Measurements from ENCODE around the gene TACC3. TPM values are rescaled to one million over a fixed set of nuclear protein-coding genes. Genes with fewer than 3 reads are reported as not detected.

The TACC3 gene
- total RNA-seq, 4 donors from 2014 or later: 14.9 to 41.3 (median 19.6) TPM

- Histone ChIP-seq H3K4me3 (peak overlapping the region in 3 of 4 donors; percentile 15 to 42 (median 29)), H3K4me1 (peaks cover 57 to 90% (median 61%) of the 10 kb centered on the region in 3 donors), H3K27me3 (peaks cover 0 to 50% (median 0%) of the 10 kb centered on the region in 4 donors), H3K36me3 (no peaks in the 10 kb centered on the region), H3K9me3 (no peaks in the 10 kb centered on the region), H3K27ac (peak overlapping the region in 3 of 4 donors; percentile 12 to 60 (median 28))
- DNase-seq: no peak
- intact Hi-C loops (cut with DNase I): no loop called here
- WGBS, 2 donors: 60% methylated on average over 1 of the region's 31 CpGs; no CpG with 5 or more reads in 1 of the 2 donors
- TF ChIP-seq, protein P1, sequence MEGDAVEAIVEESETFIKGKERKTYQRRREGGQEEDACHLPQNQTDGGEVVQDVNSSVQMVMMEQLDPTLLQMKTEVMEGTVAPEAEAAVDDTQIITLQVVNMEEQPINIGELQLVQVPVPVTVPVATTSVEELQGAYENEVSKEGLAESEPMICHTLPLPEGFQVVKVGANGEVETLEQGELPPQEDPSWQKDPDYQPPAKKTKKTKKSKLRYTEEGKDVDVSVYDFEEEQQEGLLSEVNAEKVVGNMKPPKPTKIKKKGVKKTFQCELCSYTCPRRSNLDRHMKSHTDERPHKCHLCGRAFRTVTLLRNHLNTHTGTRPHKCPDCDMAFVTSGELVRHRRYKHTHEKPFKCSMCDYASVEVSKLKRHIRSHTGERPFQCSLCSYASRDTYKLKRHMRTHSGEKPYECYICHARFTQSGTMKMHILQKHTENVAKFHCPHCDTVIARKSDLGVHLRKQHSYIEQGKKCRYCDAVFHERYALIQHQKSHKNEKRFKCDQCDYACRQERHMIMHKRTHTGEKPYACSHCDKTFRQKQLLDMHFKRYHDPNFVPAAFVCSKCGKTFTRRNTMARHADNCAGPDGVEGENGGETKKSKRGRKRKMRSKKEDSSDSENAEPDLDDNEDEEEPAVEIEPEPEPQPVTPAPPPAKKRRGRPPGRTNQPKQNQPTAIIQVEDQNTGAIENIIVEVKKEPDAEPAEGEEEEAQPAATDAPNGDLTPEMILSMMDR (IDR thresholded peaks at IDR 0.05): no peak
- no peak for TF ChIP-seq POLR2A (IDR thresholded peaks at IDR 0.05)
Observed at GRCh38 chr4:1763070-1763549, 41.8 kb downstream of the TACC3 start.

DNA sequence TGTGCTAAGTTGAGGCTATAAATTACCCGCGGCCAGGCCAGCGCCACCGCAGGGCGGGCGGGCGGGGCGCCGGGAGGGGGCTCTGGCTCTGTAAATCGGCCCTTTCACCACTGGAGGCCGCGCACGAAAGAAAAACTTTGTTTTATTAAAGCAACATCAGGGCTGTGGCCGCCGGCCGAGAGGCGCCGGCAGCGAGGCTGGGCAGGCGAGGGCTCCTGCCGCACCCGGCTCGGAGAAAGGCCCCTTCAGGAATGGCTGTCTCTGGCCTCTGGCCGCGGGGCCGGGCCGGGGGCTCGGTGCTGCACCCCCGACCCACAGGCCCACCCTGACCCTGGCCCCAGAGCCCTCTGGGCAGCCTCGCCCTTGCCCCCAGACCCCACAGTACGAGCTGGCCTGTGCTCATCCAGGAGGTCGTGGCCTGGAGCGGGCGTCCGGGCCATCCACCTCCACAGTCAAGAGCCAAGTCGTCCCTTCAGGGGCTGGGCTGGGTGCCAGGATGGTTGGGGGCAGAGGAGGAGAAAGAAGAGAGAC, 42.3 kb downstream of the TACC3 start:
- no peaks in the 10 kb centered on the region for H3K9me3 ChIP-seq
- H3K4me3 ChIP-seq: peak overlapping the region in 3 of 4 donors; percentile 15 to 42 (median 29)
- no peak for DNase-seq
- WGBS, 2 donors: 0 to 20% methylated on average over 1 to 3 of the region's 36 CpGs
- no peaks in the 10 kb centered on the region for H3K36me3 ChIP-seq
- H3K27me3 ChIP-seq: peaks cover 0 to 55% (median 0%) of the 10 kb centered on the region in 4 donors
- TF ChIP-seq, protein P1 (IDR thresholded peaks at IDR 0.05): peak in 1 of 6 experiments; percentile 12
- TF ChIP-seq POLR2A (IDR thresholded peaks at IDR 0.05): no peak
- intact Hi-C loops (cut with DNase I): no loop called here
- H3K27ac ChIP-seq: peak overlapping the region; percentile 12 to 60 (median 22)
- peaks cover 60 to 90% (median 61%) of the 10 kb centered on the region in 3 donors for H3K4me1 ChIP-seq

GRCh38 chr4:1764670-1765069, 43.3 kb downstream of the TACC3 start:
- H3K27ac ChIP-seq: no peak overlapping the region
- H3K9me3 ChIP-seq: no peaks in the 10 kb centered on the region
- no peak for TF ChIP-seq POLR2A (IDR thresholded peaks at IDR 0.05)
- TF ChIP-seq, protein P1 (IDR thresholded peaks at IDR 0.05): no peak
- no peak overlapping the region for H3K4me3 ChIP-seq
- WGBS, 2 donors: no CpG with 5 or more reads among the region's 9 CpGs
- peaks cover 61 to 90% (median 62%) of the 10 kb centered on the region in 3 donors for H3K4me1 ChIP-seq
- no peaks in the 10 kb centered on the region for H3K36me3 ChIP-seq
- peaks cover 0 to 66% (median 0%) of the 10 kb centered on the region in 4 donors for H3K27me3 ChIP-seq
- intact Hi-C loops (cut with DNase I): no loop called here
- no peak for DNase-seq

DNA sequence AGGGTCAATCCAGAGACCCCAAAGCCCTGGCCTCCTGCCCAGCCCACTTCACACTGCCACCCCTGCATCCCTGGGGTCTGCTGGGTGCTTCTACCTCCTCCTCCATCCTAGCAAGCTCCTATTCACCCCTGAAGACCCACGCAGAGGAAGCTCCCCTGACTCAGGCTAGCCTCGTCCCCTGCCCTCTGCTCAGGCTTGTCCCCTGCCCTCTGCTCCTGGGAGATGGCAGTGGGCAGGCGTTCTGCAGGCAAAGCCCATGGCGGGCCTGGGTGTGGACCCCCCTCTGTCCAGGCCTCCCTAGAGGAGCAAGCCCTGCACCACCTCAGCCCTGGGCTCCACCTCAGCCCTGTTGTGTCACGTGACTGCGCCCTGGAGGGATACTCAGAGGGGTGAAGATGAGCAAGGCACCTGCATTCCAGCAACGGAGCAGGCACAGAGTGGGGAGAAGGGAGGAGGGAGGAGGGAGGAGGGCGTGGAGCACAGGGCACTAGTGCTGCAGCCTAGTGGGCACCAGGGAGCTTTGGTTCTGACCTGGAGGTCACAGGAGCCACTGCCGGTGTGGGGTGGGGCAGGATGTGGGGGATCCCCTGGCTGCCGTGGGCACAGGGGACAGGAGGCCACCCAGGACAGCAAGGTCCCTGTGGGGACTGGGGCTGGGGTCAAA, 44.2 kb downstream of the TACC3 start:
- H3K27ac ChIP-seq: peak overlapping the region in 3 of 4 donors; percentile 62 to 76 (median 72)
- H3K9me3 ChIP-seq: no peaks in the 10 kb centered on the region
- peaks cover 0 to 74% (median 0%) of the 10 kb centered on the region in 4 donors for H3K27me3 ChIP-seq
- DNase-seq: no peak
- H3K4me3 ChIP-seq: no peak overlapping the region
- TF ChIP-seq, protein P1 (IDR thresholded peaks at IDR 0.05): no peak
- TF ChIP-seq POLR2A (IDR thresholded peaks at IDR 0.05): no peak
- no peaks in the 10 kb centered on the region for H3K36me3 ChIP-seq
- intact Hi-C loops (cut with DNase I): no loop called here
- H3K4me1 ChIP-seq: peaks cover 61 to 90% (median 62%) of the 10 kb centered on the region in 3 donors
- 28% methylated on average over 5 of the region's 10 CpGs; no CpG with 5 or more reads in 1 of the 2 donors for WGBS, 2 donors

Measured in esophagus squamous epithelium (tissue), 5 donors.